ENCODE results near the gene TXNRD2. TPM values are rescaled to one million over a fixed set of nuclear protein-coding genes. Genes with fewer than 3 reads are reported as not detected.

TXNRD2 gene
- total RNA-seq, 1 donor from 2014 or later = 25.7 TPM

DNA sequence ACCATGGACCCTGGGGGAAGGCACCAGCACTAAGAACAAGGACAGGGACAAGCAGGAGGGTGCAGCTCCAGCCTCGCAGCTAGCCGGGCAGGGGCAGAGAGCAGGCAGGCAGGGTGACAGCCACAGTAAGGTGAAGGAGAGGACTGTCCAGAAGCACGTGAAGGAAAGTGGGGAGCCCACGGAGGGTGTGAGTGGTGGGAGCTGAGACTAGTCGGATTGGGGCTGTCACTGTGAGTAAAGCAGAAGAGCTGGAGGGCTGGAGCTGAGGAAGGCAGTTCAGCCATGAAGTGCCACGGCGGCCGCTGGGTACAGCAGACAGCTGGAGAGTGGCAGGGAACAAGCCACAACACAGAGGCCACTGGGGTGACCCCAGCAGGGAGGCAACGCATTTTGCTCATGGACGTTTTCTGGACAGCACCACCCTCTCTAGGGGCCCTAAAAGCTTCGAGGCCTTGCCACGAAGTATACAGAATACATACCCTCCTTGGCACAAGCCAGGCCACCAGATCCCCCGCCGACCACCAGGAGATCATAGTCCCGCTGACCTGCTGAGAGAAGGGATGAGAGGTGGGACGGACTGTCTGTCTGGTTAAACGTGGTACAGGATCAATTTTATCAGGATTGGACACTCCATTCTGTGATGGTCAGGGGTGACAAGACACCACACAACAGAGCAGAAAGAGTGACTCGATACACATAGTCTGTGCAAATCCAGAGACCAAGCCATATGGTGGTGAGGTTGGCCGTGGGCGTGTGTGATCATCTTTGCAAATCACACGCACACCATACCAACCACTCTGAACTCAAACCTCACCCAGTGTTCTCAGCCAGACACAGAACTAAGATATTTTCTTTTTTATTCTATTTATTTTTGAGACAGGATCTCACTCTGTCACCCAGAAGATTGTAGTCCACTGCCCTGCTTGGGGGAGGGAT, 10.8 kb downstream of the TXNRD2 start:
- Histone ChIP-seq H3K4me1 (ENCODE audit: insufficient read depth, low read length) (no peaks in the 10 kb centered on the region), H2AFZ (ENCODE audit: low read depth, low read length) (no peak overlapping the region), H3K27ac (ENCODE audit: low read depth, low read length) (no peak overlapping the region), H3K9me3 (ENCODE audit: insufficient read depth, low read depth, low read length) (no peaks in the 10 kb centered on the region), H3K9ac (ENCODE audit: low read length) (no peak overlapping the region), H4K20me1 (ENCODE audit: insufficient read depth, low read length) (no peaks in the 10 kb centered on the region), H3K4me3 (ENCODE audit: insufficient read depth, low read depth, low read length) (no peak overlapping the region), H3K36me3 (ENCODE audit: insufficient read depth, low read length) (no peaks in the 10 kb centered on the region), H3K4me2 (ENCODE audit: low read length) (no peak overlapping the region), H3K79me2 (ENCODE audit: insufficient read depth, low read length) (no peaks in the 10 kb centered on the region), H3K27me3 (ENCODE audit: insufficient read depth, low read length) (no peaks in the 10 kb centered on the region)
- H3K27me3 Mint-ChIP-seq (ENCODE audit: low read depth, unreplicated experiment) = peaks cover 4% of the 10 kb centered on the region
- H3K36me3 Mint-ChIP-seq (ENCODE audit: low read depth, unreplicated experiment) = peaks cover 19% of the 10 kb centered on the region
- TF ChIP-seq, protein P1, sequence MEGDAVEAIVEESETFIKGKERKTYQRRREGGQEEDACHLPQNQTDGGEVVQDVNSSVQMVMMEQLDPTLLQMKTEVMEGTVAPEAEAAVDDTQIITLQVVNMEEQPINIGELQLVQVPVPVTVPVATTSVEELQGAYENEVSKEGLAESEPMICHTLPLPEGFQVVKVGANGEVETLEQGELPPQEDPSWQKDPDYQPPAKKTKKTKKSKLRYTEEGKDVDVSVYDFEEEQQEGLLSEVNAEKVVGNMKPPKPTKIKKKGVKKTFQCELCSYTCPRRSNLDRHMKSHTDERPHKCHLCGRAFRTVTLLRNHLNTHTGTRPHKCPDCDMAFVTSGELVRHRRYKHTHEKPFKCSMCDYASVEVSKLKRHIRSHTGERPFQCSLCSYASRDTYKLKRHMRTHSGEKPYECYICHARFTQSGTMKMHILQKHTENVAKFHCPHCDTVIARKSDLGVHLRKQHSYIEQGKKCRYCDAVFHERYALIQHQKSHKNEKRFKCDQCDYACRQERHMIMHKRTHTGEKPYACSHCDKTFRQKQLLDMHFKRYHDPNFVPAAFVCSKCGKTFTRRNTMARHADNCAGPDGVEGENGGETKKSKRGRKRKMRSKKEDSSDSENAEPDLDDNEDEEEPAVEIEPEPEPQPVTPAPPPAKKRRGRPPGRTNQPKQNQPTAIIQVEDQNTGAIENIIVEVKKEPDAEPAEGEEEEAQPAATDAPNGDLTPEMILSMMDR (IDR thresholded peaks at IDR 0.05; ENCODE audit: insufficient read depth, low read depth, low read length) = no peak
- no peak for TF ChIP-seq EZH2 (IDR thresholded peaks at IDR 0.05; ENCODE audit: insufficient read depth, low read length)
- no peak overlapping the region for H3K4me3 Mint-ChIP-seq (ENCODE audit: unreplicated experiment)
- no peak for DNase-seq (ENCODE audit: low read depth)
- H3K9me3 Mint-ChIP-seq (ENCODE audit: unreplicated experiment) = peaks cover 7% of the 10 kb centered on the region
- FAIRE-seq = no peak
- H3K27ac Mint-ChIP-seq (ENCODE audit: unreplicated experiment) = no peak overlapping the region
- no peaks in the 10 kb centered on the region for H3K4me1 Mint-ChIP-seq (ENCODE audit: low read depth, unreplicated experiment)

DNA sequence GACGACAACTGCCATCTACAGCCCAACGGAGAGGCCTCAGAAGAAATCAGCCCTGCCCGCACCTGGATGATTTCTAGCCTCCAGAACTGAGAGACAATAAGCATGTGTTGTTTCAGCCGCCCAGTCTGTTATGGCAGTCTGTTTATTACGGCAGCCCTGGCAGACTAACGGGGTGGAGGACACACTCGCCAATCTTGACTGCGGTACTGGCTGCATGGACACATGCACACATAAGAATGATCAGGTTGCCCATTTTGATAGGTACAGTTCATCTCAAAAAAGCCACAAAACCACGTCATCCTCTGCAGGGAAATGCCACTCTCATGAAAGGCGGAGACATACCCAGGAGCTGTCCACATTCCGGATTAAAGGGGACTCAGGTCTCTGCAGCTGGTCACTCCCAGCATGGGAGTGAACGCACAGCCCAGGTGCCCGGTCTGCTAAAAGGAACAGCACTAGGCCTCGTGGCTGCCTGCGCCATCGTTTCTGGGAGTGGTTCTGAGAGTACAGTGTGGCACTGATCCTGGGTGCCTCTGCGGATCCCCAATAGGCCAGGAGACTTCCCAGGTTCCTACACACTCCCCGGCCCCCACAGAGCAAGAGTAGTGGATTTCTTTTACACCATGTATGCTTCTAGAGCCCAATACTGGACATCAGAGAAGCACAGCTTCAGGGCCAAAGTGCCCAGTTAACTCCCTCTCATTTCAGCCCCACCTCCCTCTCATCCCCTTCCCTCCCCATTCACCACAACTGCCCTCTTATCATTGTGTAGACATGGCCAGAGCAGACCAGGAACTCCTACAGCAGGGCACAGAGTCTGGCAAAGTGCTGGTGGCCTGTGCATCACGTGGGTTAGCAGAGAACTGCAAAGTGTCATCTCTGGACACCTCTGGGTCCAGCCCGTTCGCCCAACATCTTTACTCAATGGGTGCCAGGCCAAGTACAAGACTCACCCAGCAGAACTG, 11.8 kb downstream of the TXNRD2 start:
- no peak overlapping the region for H3K27ac ChIP-seq (ENCODE audit: low read depth, low read length)
- H3K36me3 ChIP-seq (ENCODE audit: insufficient read depth, low read length) = no peaks in the 10 kb centered on the region
- no peaks in the 10 kb centered on the region for H3K4me1 ChIP-seq (ENCODE audit: insufficient read depth, low read length)
- Mint-ChIP-seq H3K36me3 (ENCODE audit: low read depth, unreplicated experiment) (peaks cover 12% of the 10 kb centered on the region), H3K4me1 (ENCODE audit: low read depth, unreplicated experiment) (no peaks in the 10 kb centered on the region), H3K27me3 (ENCODE audit: low read depth, unreplicated experiment) (peaks cover 4% of the 10 kb centered on the region), H3K9me3 (ENCODE audit: unreplicated experiment) (no peaks in the 10 kb centered on the region), H3K4me3 (ENCODE audit: unreplicated experiment) (peak overlapping the region; percentile 60), H3K27ac (ENCODE audit: unreplicated experiment) (no peak overlapping the region)
- FAIRE-seq = no peak
- H4K20me1 ChIP-seq (ENCODE audit: insufficient read depth, low read length) = no peaks in the 10 kb centered on the region
- H3K79me2 ChIP-seq (ENCODE audit: insufficient read depth, low read length) = no peaks in the 10 kb centered on the region
- no peak overlapping the region for H3K4me2 ChIP-seq (ENCODE audit: low read length)
- no peak overlapping the region for H3K9ac ChIP-seq (ENCODE audit: low read length)
- TF ChIP-seq, protein P1 (IDR thresholded peaks at IDR 0.05; ENCODE audit: insufficient read depth, low read depth, low read length) = no peak
- no peak for TF ChIP-seq EZH2 (IDR thresholded peaks at IDR 0.05; ENCODE audit: insufficient read depth, low read length)
- DNase-seq (ENCODE audit: low read depth) = no peak
- no peak overlapping the region for H2AFZ ChIP-seq (ENCODE audit: low read depth, low read length)
- H3K27me3 ChIP-seq (ENCODE audit: insufficient read depth, low read length) = no peaks in the 10 kb centered on the region
- H3K4me3 ChIP-seq (ENCODE audit: insufficient read depth, low read depth, low read length) = no peak overlapping the region
- H3K9me3 ChIP-seq (ENCODE audit: insufficient read depth, low read depth, low read length) = no peaks in the 10 kb centered on the region
